ENCODE results near the gene PDZK1.
"Not testable (repeated sequence)": the region's sequence is repeated elsewhere in the genome, so short reads cannot be mapped to it uniquely, and the experiment has no call there.

PDZK1 gene

DNA sequence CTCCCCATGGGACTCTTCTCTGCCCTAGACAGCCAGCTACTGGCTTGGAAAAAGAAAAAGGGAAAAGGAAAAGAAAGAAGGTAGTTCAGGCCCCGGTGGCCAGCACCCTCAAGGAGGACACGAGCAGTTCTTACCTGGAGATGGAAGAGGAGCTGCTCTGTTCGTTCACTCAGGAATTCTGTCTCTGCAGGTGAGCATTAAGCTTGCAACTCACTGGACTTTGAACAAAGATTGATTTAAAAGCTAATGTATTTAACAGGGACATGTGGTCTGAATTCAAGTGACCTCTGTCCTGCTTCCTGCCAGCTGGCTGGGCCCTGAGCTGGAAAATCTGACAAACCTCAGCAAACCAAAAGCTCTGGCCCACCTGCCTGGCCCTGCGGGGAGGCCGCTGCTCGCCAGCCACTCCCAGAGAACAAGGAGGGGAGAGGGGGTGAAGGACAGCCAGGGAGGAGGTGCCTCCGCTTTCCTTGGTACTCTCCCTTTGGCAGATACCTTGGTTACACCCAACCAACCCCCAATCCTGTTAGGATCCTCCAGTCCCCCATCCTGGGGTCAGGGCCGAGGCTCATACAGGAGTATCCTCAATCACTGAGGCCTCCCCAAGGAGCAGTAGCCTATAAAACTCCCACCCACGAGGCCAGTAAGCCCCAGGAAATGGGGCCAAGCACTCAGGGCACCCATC, at the start of gene PDZK1:
Gene PDZK1, minus strand, starts transcription at position 186 of the 685 bp plus-strand sequence. CDS start 19,347 bp downstream, outside the sequence.
- DNase-seq (ENCODE audit: low read depth in 2 of 2) = no peak

- no peak for DNase-seq (ENCODE audit: low read depth in 2 of 2)
Measured at GRCh38 chr1:145751491-145752037, 44.4 kb upstream of the PDZK1 start.

DNA sequence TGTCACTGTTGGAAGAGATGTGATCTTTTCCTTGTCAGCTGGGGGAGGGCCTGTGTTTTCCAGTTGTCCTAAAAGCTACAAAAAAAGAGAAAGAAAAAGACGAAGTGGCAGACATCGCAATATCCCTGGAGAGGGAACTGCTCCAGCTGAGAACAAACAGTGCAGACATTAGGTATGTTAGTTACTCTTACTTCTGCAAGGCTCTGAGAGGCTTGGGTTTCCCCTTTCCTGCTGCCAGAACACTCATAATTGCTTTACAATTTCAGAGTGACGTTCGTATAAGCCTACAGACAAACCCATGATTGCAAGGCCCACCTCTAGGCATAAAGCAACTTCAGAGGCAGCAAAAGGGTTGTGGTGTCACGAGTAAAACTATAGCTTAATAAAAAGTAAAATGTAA, 43.3 kb upstream of the PDZK1 start:
- no peak for DNase-seq (ENCODE audit: low read depth in 2 of 2)

GRCh38 chr1:145747398-145748247, 40.5 kb upstream of the PDZK1 start:
- DNase-seq (ENCODE audit: low read depth in 2 of 2) = no peak

DNA sequence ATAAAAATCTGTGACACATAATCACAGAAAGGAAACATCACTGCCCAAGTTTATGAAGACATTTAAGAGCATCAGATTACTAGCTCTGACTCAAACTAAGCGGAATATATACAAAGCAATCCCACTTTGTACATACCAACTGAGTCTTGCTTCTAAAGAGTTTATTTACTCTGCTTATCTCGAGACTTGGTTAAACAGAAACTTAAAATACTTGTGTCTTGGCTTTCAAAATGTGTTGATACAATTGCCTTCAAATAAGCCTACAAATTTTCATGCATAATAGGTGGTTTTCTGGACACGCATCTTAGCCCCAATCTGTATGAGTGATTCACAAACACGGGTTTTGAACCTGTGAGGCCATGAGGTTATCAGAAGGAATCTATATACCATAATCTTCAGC, 33.1 kb upstream of the PDZK1 start:
- DNase-seq (ENCODE audit: low read depth in 2 of 2) = no peak

DNA sequence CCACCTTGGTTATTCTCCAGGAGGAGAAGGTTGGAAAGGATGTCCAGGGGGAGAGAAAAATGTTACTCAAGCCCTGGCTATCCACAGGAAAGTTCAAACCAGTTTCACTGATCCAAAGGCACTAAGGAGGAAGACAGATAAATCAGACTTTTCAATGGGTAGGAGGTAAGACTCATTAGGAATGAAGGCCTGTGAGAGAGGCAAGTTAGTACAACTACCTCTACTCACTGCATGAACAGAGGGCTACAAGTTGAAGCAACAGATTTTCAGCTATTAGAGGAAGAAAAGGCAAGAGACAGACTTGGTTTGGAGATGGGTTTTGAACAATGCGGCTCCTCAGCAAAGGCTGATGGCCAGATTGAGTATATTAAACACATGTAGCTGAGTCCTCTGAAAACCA, 29.0 kb upstream of the PDZK1 start:
- DNase-seq (ENCODE audit: low read depth in 2 of 2) = no peak

GRCh38 chr1:145730900-145731299, 23.7 kb upstream of the PDZK1 start:
- no peak for DNase-seq (ENCODE audit: low read depth in 2 of 2)

DNA sequence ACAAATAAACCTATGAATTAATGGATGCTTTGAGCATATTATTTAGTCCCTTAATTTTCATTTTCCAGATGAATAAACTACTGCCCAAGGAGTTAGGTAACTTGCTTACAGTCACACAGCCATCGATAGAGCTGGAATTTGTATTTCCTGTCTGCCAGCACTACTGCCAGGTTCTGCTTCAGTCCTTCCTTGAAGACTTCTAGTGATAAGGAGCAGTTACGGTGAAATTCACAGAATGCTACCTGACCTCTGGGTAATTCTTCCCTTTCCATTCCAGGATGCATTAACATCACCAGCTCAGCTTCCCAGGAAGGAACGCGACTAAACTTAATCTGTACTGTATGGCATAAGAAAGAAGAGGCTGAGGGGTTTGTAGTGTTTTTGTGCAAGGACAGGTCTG, 23.3 kb upstream of the PDZK1 start:
- DNase-seq (ENCODE audit: low read depth in 2 of 2) = no peak

- no peak for DNase-seq (ENCODE audit: low read depth in 2 of 2)
Measured at GRCh38 chr1:145729666-145730436, 22.7 kb upstream of the PDZK1 start.

GRCh38 chr1:145729196-145729595, 22.0 kb upstream of the PDZK1 start:
- no peak for DNase-seq (ENCODE audit: low read depth in 2 of 2)

- not testable (repeated sequence) for DNase-seq (ENCODE audit: low read depth in 2 of 2)
Measured at GRCh38 chr1:145726193-145726592, 19.0 kb upstream of the PDZK1 start.

GRCh38 chr1:145720878-145721671, 13.9 kb upstream of the PDZK1 start:
- DNase-seq (ENCODE audit: low read depth in 2 of 2) = peak; percentile 26 to 54

GRCh38 chr1:145720556-145720877, 13.3 kb upstream of the PDZK1 start:
- DNase-seq (ENCODE audit: low read depth in 2 of 2) = no peak

DNA sequence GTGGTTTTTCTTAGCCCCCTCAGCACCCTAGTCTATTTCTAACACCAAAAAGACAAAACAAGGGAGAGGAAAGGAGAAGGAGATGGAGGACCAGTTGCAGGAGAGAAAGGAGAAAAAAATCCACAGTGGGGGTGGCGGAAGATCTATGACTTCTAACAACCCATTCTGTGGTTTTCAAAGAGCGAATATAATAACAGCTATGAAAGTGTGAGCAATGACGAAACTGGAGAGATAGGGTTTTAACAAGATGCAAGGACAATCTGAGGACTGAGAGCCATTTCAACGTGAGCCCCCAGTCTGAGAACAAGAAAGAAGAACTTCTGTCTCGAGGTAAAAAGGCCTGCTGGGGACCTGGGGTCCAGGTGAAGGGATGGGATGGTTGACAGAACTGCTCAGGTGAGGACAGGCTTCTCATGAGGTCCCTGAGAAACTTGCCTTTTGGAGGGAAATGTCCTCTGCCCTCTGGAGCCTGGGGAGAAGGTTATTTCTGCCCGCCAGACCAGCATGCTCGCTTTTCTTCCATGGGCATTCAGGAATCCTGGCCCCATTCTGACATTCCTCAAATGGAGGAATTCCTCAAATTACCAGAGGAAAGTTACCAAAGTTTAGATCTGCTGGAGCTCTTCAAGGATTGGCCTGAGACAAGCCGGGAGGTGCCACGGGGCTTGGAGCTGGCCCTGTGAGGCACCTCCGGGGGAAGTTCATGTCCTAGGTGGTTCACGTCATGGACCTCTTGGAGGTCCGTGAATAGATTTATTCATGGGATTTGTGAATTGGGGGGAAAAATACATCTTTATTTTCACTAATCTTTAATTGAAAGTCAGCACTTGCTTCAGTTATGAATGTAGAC, 12.3 kb upstream of the PDZK1 start, which contains the start of gene CD160:
Gene CD160, plus strand, starts transcription at position 270 of the 850 bp plus-strand sequence. CDS start 8,829 bp downstream, outside the sequence.
- no peak for DNase-seq (ENCODE audit: low read depth in 2 of 2)

GRCh38 chr1:145718465-145718864, 11.3 kb upstream of the PDZK1 start:
- DNase-seq (ENCODE audit: low read depth in 2 of 2) = not testable (repeated sequence)

GRCh38 chr1:145717833-145718232, 10.7 kb upstream of the PDZK1 start:
- DNase-seq (ENCODE audit: low read depth in 2 of 2) = no peak

DNA sequence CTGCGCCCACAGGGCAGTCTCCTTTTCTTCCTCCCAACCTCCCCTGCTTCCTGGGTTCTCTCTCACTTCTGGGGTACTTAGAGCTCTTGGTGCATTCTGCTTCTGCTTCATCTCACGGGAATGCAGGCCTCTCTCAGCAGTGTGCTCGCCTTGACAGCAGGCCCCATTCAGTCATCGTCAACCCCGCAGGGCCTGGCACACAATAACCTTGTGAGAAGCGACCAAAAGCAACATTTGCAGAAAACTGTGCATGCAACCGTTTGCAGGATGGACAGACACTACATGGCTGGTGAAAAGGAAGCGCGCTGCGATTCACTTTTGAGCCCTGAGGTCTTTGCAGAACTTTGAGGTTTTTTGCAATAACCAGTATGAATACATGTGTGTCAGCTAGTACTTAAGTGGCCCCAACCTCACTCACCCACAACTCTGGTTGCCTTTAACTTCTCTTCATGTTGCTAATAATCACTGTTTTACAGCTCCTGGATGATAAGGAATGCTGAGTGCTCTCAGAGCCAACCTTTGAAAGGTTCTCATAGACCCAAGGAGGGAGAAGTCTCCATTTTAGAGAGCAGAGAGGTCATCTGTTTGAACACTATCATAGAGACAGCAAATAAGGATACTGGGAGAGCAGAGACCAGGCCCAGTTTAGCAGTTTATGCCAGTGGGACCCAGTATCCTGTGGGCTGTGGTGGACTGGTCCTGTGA, 9.6 kb upstream of the PDZK1 start:
- DNase-seq (ENCODE audit: low read depth in 2 of 2) = no peak

GRCh38 chr1:145714524-145715111, 7.5 kb upstream of the PDZK1 start:
- no peak for DNase-seq (ENCODE audit: low read depth in 2 of 2)

DNA sequence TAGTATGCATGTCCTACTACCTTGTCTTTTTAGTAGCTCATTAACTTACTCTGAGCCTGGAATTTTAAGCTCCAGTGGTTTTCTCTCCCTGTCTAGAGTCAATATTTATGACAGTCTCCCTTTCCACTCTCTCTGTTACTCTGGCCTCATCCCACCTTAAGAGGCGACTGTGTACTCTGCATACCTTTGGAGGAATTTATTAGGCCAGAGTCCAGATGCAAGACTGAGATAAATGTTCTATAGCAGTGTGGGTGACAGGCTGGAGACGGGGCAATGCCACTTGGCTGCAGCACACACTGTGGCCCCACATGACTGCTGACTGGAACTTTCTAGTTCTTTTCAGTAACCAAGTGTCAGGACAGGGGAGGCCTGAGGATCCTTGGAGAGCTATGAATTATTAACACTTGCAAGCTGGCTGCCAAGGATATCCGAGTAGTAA, 4.1 kb upstream of the PDZK1 start:
- no peak for DNase-seq (ENCODE audit: low read depth in 2 of 2)
